NCI-H146 (cell line): ENCODE data around the gene KLHL40.

Source experiments
- DNase-seq: peaks from one replicate; lab custom pipeline; 2025; lab: John Stamatoyannopoulos, UW

Gene KLHL40

GRCh38 chr3:42656680-42657610, 28.4 kb upstream of the KLHL40 start:
- DNase-seq, result no peak

GRCh38 chr3:42657675-42658074, 27.7 kb upstream of the KLHL40 start:
- no peak for DNase-seq

- DNase-seq, result no peak
Observed at GRCh38 chr3:42658091-42658770, 27.1 kb upstream of the KLHL40 start.

GRCh38 chr3:42658771-42659390, 26.5 kb upstream of the KLHL40 start:
- DNase-seq, result no peak

- no peak for DNase-seq
Observed at GRCh38 chr3:42659451-42660130, 25.7 kb upstream of the KLHL40 start.

GRCh38 chr3:42660131-42660715, 25.1 kb upstream of the KLHL40 start:
- DNase-seq, result no peak

- DNase-seq, result peak; percentile 27
Observed at GRCh38 chr3:42660898-42661297, 24.4 kb upstream of the KLHL40 start.

- DNase-seq, result no peak
Observed at GRCh38 chr3:42661593-42662022, 23.7 kb upstream of the KLHL40 start.

- no peak for DNase-seq
Observed at GRCh38 chr3:42662037-42662812, 23.1 kb upstream of the KLHL40 start.

- no peak for DNase-seq
Observed at GRCh38 chr3:42662813-42663535, 22.4 kb upstream of the KLHL40 start.

GRCh38 chr3:42663581-42664437, 21.5 kb upstream of the KLHL40 start:
- no peak for DNase-seq

- DNase-seq, result no peak
Observed at GRCh38 chr3:42664438-42664803, 20.9 kb upstream of the KLHL40 start.

GRCh38 chr3:42665050-42665878, 20.1 kb upstream of the KLHL40 start:
- no peak for DNase-seq

- DNase-seq, result no peak
Observed at GRCh38 chr3:42666022-42666421, 19.3 kb upstream of the KLHL40 start.

GRCh38 chr3:42666577-42666998, 18.7 kb upstream of the KLHL40 start:
- DNase-seq, result no peak

- no peak for DNase-seq
Observed at GRCh38 chr3:42667096-42667522, 18.2 kb upstream of the KLHL40 start.

GRCh38 chr3:42667523-42668412, 17.6 kb upstream of the KLHL40 start:
- DNase-seq, result peak; percentile 79
